Fibroblast of skin of left biceps (primary cell): Measurements from ENCODE around the gene MESD.

Source experiments
- DNase-seq, 2 experiments: peaks; one replicate each; pipeline ENCODE4 v3.0.0-alpha.2; 2013; ENCODE audit warnings: low read depth in 2 of 2

The MESD gene

GRCh38 chr15:80989518-80990478 lies at the start of gene MESD:
Gene MESD (minus strand): TSS chr15:80989819. CDS start chr15:80989791, 28 bp downstream.
- DNase-seq = peak; percentile 82 to 86

GRCh38 chr15:81038975-81039607 lies 49.5 kb upstream of the MESD start:
- no peak for DNase-seq

DNA sequence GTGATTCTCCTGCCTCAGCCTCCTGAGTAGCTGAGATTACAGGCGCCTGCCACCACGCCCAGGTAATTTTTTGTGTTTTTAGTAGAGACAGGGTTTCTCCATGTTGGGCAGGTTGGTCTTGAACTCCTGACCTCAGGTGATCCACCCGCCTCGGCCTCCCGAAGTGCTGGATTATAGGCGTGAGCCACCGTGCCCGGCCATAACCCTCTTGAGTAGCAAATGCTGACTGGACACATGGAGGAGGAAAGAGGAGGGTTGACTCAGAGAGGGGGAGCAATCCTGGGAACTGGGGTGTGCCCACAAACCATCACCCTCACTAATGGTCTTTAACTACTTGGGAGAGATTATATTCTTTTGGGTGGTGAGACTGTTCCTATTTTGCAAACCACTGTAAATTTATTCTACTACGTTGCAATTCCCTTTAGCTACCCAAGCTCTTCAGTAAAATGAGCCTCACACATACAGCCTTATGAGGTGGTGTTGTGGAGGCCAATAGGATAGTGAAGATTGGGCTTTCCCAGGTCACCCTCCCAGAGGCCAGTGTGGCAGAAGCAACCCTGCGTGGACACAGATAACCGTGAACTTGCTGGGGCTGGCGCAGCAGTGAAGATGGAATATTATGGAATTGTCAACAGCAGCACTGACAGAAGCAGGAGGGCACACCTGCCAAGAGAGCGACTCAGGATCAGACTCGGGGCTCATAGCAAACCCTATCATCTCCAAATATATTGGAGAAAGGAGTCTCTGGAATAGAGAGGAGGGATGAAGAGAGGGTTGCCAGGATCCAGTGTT lies 48.5 kb upstream of the MESD start:
- DNase-seq = no peak

GRCh38 chr15:81033508-81033907 lies 43.9 kb upstream of the MESD start:
- no peak for DNase-seq

GRCh38 chr15:81032818-81033217 lies 43.2 kb upstream of the MESD start:
- no peak for DNase-seq

DNA sequence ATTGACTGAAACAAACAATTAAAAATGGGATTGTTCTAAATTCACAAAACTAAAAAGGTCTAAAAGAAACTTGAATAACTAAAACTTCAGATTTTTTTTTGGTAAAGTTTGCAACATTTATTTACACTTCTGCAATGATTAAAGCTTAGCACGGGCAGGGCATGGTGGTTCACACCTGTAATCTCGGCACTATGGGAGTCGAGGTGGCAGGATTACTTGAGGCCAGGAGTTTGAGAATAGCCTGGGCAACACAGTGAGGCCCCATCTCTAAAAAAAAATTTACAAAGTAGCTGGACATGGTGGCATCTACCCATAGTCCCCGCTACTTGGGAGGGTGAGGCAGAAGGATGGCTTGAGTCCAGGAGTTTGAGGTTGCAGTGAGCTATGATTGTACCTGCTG lies 42.7 kb upstream of the MESD start:
- DNase-seq = no peak

DNA sequence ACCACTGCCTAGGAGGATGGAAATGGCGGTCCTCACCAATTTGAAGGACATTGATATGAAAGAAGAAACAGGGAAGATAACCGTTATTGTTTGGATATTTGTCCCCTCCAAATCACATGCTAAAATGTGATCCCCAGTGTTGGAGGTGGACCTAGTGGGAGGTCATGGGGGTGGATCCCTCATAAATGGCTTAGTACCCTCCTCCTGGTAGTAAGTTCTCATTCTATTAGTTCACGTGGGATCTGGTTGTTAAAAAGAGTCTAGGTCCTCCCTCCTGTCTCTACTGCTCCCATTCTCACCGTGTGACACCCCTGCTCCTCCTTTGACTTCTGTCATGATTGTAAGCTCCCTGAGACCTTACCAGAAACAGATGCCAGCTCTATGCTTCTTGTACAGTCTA lies 41.6 kb upstream of the MESD start:
- no peak for DNase-seq

DNA sequence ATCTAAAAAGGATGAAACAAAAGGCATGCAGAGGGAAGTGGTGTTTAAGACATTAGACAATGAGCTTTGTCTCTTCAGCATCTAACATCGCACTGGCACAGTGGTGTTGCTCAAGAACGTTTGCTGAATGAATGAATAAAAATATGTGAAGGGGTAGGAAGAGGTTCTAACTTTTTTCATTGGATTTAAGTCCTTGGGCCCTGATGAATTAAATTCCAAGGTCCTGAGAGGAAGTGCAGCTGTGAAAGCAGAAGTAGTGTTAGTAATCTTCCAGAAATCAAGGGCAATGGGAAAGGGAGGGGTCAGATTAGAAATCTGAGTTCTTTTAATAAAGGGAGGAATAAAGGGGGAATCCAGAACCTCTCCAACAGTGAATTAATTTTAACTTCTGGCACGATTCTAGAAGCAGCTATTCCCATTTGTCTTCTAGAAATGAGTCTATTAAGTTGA lies 40.7 kb upstream of the MESD start:
- DNase-seq = no peak

GRCh38 chr15:81029414-81030300 lies 40.0 kb upstream of the MESD start:
- no peak for DNase-seq

- no peak for DNase-seq
These were observed 37.4 kb upstream of the MESD start for GRCh38 chr15:81026836-81027599.

GRCh38 chr15:81025721-81026370 lies 36.2 kb upstream of the MESD start:
- no peak for DNase-seq

DNA sequence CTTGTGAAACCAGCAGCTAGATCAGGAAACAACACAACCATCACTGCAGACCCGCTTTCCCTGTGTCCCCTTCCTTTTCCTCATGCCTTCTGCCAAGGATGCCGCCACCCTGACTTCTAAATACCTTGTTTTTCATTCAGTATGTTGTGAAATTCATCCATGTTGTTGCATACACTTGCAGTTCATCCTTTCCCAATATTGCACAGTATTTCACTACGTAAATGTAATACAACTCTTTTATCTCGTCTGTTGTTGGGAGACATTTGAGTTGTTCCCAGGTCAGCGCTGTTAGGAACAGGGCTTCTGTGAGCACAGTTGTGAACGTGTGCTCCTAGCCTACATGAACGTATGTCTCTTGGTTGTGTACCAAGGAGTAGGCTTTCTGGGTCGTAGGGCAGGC lies 35.3 kb upstream of the MESD start:
- no peak for DNase-seq

- DNase-seq = no peak
These were observed 34.8 kb upstream of the MESD start for GRCh38 chr15:81024265-81024872.

DNA sequence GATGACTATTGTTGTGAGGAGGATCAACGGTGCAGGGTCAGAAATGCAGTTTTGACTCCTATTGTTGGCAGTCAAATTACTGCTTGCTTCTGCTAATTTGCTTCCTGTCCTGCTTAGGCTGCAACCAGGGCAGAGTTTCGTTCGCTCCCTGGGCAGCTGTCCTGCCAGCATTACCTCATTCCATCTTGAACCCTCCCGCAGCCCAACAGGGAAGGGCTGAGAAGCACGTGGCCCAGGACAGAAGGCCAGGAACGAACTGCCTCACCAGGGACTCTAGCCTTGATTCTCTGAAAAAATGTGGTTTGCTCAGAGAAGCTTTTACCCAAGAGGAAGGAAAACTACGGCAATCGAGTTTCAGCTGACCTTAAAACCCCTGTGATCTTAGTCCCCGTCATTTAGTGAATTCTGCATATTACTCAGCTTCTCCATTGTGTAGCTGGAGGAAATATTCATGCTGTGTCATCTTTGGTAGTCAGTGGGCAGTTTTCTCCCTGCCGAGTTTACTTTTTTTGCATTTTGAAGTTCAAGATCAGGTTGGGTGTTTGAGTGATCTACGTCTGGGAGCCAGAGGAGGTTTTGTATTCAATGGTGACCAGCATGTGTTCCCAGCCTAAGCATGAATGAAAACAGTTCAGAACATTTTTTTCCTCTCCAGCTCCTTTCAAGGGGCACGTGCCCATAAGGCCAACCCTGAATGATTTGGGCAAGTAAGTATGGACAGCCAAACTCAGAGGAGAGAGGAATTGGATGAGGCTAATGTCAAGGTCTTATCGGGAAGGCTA lies 34.1 kb upstream of the MESD start:
- no peak for DNase-seq

DNA sequence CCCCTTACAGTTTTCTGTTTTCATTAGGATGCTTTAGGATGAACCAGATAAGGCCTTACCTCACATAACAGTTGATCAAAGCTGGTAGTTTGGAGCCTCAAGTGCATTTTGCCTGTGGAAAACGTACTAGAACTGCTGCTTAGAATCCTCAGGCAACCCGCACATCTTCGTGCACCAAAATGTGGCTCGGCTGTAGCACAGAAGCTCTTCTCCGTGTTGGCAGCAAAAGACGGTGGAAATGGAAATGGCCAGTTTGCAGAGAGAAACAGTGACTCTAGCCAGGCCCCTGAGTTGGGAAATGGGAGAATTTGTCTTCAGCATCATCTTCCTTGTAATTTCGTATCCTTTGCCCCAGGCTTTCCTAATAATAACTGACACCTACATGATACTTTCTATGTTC lies 31.7 kb upstream of the MESD start:
- DNase-seq = no peak

DNA sequence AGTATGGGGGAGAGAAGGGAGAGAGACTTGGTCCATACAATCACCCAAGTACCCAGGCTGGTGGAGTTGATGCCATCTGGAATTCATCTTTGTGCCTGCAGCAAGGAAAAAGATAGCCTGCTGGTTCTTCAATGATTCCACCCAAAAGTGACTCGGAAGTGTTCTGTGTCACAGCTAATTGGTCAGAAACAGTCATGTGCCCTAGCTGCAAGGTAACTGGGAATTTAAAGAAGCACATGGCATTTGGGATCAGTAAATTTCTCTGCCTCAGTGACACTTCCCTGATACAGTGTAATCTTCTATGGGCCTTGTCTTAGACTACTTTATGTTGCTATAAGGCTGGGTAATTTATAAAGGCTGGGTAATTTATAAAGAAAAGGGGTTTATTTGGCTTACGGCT lies 28.6 kb upstream of the MESD start:
- no peak for DNase-seq

DNA sequence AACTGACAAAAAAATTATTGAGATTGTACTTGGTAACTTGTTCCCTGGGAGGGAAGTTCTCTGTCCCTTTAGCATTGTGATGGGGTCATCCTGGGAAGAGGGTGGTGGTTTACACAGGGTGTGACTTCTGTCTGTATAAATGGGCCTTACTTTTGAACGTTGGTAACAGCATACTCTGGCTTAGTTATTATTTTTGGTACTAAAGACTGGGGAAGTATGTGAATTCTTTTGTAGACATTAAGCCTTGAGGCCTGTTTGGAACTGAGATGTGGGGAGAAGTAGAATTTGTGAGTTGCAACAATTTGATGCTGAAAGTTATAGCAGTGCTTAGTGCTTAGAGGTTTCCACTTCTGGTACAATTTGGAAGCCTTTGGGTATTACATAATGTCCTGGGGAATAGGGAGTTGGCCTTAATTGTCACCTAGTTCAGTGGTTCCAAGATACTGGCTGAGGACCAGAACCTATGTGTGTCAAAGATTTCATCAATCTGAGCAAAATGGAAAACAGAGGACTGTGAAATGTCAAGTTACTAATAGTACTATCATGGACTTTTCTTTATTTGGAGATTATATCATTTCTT lies 27.0 kb upstream of the MESD start:
- DNase-seq = no peak
